Stomach (tissue), 4 donors: ENCODE measurements around the gene RPL38.

Source experiments
- CTCF ChIP-seq, 7 experiments: fragments of 450-650 bp in 4 of 7; fragments of 200-600 bp in 3 of 7; sonication (generic) in 3 of 7; IDR thresholded peaks; one replicate each; pipeline ENCODE4 v1.5.1; 2016 to 2019; ENCODE audit warnings: antibody characterized with exemption in 7 of 7, control low read depth in 2 of 7, mild to moderate bottlenecking in 1 of 7
- POLR2A ChIP-seq, 4 donors: fragments of 450-650 bp; IDR thresholded peaks; one replicate each; pipeline ENCODE4 v1.6.1; 2016; ENCODE audit warnings: antibody characterized with exemption in 4 of 4, control low read depth in 2 of 4, mild to moderate bottlenecking in 1 of 4, moderate library complexity in 1 of 4
- POLR2AphosphoS5 ChIP-seq, 3 donors: sonication (generic); formaldehyde crosslinking; IDR thresholded peaks; one replicate each; pipeline ENCODE4 v1.6.1; 2016; ENCODE audit warnings: antibody characterized with exemption in 3 of 3

- TF ChIP-seq POLR2A (IDR thresholded peaks at IDR 0.05) (no peak), CTCF (IDR thresholded peaks at IDR 0.05) (peak in 5 of 7 experiments; percentile 59 to 97 (median 96)), POLR2AphosphoS5 (IDR thresholded peaks at IDR 0.05) (no peak)
Observed at GRCh38 chr17:74199306-74200092, 4.0 kb upstream of the RPL38 start.
